Keratinocyte (primary cell): ENCODE measurements around the gene CMC1. TPM values are rescaled to one million over a fixed set of nuclear protein-coding genes. Genes with fewer than 3 reads are reported as not detected.

ENCODE experiments used
- DNase-seq: peaks from one replicate; pipeline ENCODE4 v3.0.0-alpha.2; 2011; ENCODE audit warnings: low read depth, missing footprints, low spot score
- FAIRE-seq: peaks from 2 replicates; lab custom pipeline; 2011; peaks lifted over from hg19 to GRCh38; lab: Jason Lieb, UNC
- H2AFZ ChIP-seq: 2 replicates; pipeline ENCODE4 v1.6.0; 2012; ENCODE audit warnings: low read length, control low read depth, inconsistent platforms; ENCODE audit not compliant: control insufficient read depth
- H3K27ac ChIP-seq: 2 replicates; pipeline ENCODE4 v1.5.1; 2011; ENCODE audit warnings: low read length; ENCODE audit not compliant: control insufficient read depth, insufficient read depth
- H3K27me3 ChIP-seq: 3 replicates; pipeline ENCODE4 v1.6.0; 2011; ENCODE audit warnings: low read length; ENCODE audit not compliant: control insufficient read depth, insufficient read depth; ENCODE audit errors: extremely low read depth
- H3K36me3 ChIP-seq, 2 experiments: 2 replicates in 1 of 2; 3 replicates in 1 of 2; pipeline ENCODE4 v1.5.1; 2011; ENCODE audit warnings: low read length in 2 of 2, mild to moderate bottlenecking in 1 of 2; ENCODE audit not compliant: control insufficient read depth in 2 of 2, insufficient read depth in 2 of 2; ENCODE audit errors: extremely low read depth in 1 of 2
- H3K4me1 ChIP-seq: 3 replicates; pipeline ENCODE4 v1.5.1; 2011; ENCODE audit warnings: low read length; ENCODE audit not compliant: control insufficient read depth, insufficient read depth; ENCODE audit errors: extremely low read depth
- H3K4me2 ChIP-seq: 3 replicates; pipeline ENCODE4 v1.6.0; 2011; ENCODE audit warnings: low read depth, low read length; ENCODE audit not compliant: control insufficient read depth, insufficient read depth; ENCODE audit errors: extremely low read depth
- H3K4me3 ChIP-seq, 3 experiments: fragments of 200-600 bp in 1 of 3; sonication (generic) in 1 of 3; 2 replicates in 2 of 3; 3 replicates in 1 of 3; pipeline ENCODE4 v1.5.1; 2011 to 2016; ENCODE audit warnings: low read length in 3 of 3, mild to moderate bottlenecking in 3 of 3, control low read depth in 2 of 3, inconsistent platforms in 1 of 3, low read depth in 1 of 3, mixed read lengths in 1 of 3, mixed run types in 1 of 3, moderate library complexity in 1 of 3; ENCODE audit not compliant: control insufficient read depth in 2 of 3, insufficient read depth in 2 of 3; ENCODE audit errors: extremely low read depth in 1 of 3
- H3K79me2 ChIP-seq: 2 replicates; pipeline ENCODE4 v1.6.0; 2012; ENCODE audit warnings: low read length; ENCODE audit not compliant: control insufficient read depth, insufficient read depth
- H3K9ac ChIP-seq: 3 replicates; pipeline ENCODE4 v1.6.0; 2011; ENCODE audit warnings: low read length; ENCODE audit not compliant: control insufficient read depth, insufficient read depth; ENCODE audit errors: extremely low read depth
- H3K9me1 ChIP-seq: 3 replicates; pipeline ENCODE4 v1.6.0; 2011; ENCODE audit warnings: low read length; ENCODE audit not compliant: control insufficient read depth, insufficient read depth; ENCODE audit errors: extremely low read depth
- H3K9me3 ChIP-seq: 2 replicates; pipeline ENCODE4 v1.5.1; 2012; ENCODE audit warnings: low read depth, low read length; ENCODE audit not compliant: control insufficient read depth
- H4K20me1 ChIP-seq: 3 replicates; pipeline ENCODE4 v1.6.0; 2011; ENCODE audit warnings: low read length; ENCODE audit not compliant: control insufficient read depth, insufficient read depth; ENCODE audit errors: extremely low read depth
- EZH2 ChIP-seq: IDR thresholded peaks from one replicate; pipeline ENCODE4 v1.6.1; 2012; ENCODE audit warnings: inconsistent platforms, mild to moderate bottlenecking, low read length, moderate library complexity
- dilution Hi-C: fragments of 300-500 bp; cut with MboI; formaldehyde crosslinking; loops from one replicate; pipeline ENCODE4 v1.7.0; 2020; ENCODE audit warnings: low sequenced_read_pairs; ENCODE audit not compliant: extremely low pct_ligation_motif_present
- polyA plus RNA-seq, 5 experiments: library from polyadenylated mRNA; depleted of rRNA in 3 of 5; stranded (reverse) in 3 of 5; stranded (forward) in 1 of 5; unstranded in 1 of 5; fragments of >200 nt; gene quantifications; 1 replicate in 1 of 5; 2 replicates in 3 of 5; 3 replicates in 1 of 5; pipeline versions ENCODE4 v1.2.1 to v1.2.3, GENCODE V29; 2011 to 2012; ENCODE audit warnings: missing spikeins in 2 of 5, low read depth in 1 of 5, low replicate concordance in 1 of 5
- TF ChIP-seq, protein P1 (sequence below), 3 experiments: IDR thresholded peaks in 1 of 3; conservative IDR thresholded peaks in 1 of 3; optimal IDR thresholded peaks in 1 of 3; 2 replicates in 2 of 3; 3 replicates in 1 of 3; pipeline versions ENCODE3 to v1.5.1; 2011; ENCODE audit warnings: low read length in 3 of 3, mild to moderate bottlenecking in 3 of 3, moderate library complexity in 2 of 3, control low read depth in 1 of 3, inconsistent platforms in 1 of 3; ENCODE audit not compliant: insufficient read depth in 2 of 3; ENCODE audit errors: extremely low read depth in 1 of 3

CMC1 gene
- polyA plus RNA-seq, 1 donor (not counting 4 experiments of a cell fraction or from before 2014, with no cell fraction given), result 23.9 TPM

DNA sequence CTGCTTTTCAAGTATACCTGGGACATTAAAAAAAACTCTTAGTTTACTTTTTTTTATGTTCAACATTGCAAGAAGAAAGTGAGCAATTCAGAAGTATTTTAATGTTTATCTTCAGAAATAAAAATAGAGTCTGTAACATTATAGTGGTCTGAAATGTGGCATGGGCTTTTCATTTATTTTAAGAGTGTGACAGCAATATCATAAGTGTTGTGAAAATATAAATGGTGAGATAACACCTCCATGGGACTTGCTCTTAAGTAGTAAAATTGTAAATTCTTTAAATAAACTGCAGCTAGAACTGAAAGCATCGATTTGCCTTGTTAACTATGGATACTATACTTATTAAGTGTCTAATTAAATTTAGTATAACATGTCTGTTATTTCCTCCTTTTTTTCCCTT lies 58.3 kb downstream of the CMC1 start:
- dilution Hi-C loops, result no loop called here
- no peak for TF ChIP-seq EZH2
- TF ChIP-seq, protein P1, sequence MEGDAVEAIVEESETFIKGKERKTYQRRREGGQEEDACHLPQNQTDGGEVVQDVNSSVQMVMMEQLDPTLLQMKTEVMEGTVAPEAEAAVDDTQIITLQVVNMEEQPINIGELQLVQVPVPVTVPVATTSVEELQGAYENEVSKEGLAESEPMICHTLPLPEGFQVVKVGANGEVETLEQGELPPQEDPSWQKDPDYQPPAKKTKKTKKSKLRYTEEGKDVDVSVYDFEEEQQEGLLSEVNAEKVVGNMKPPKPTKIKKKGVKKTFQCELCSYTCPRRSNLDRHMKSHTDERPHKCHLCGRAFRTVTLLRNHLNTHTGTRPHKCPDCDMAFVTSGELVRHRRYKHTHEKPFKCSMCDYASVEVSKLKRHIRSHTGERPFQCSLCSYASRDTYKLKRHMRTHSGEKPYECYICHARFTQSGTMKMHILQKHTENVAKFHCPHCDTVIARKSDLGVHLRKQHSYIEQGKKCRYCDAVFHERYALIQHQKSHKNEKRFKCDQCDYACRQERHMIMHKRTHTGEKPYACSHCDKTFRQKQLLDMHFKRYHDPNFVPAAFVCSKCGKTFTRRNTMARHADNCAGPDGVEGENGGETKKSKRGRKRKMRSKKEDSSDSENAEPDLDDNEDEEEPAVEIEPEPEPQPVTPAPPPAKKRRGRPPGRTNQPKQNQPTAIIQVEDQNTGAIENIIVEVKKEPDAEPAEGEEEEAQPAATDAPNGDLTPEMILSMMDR (optimal IDR thresholded peaks at IDR 0.05 in 1 of 3, IDR thresholded peaks at IDR 0.05 in 1 of 3, conservative IDR thresholded peaks at IDR 0.05 in 1 of 3; ENCODE audit: extremely low read depth in 1 of 3, insufficient read depth in 2 of 3, low read length in 3 of 3), result no peak
- Histone ChIP-seq H3K9me1 (no peaks in the 10 kb centered on the region), H3K36me3 (no peaks in the 10 kb centered on the region), H3K9ac (no peak overlapping the region), H2AFZ (no peak overlapping the region), H3K4me3 (no peak overlapping the region), H3K9me3 (no peaks in the 10 kb centered on the region), H3K79me2 (no peaks in the 10 kb centered on the region), H3K4me1 (no peaks in the 10 kb centered on the region), H3K27me3 (no peaks in the 10 kb centered on the region), H4K20me1 (no peaks in the 10 kb centered on the region), H3K27ac (no peak overlapping the region), H3K4me2 (no peak overlapping the region)
- DNase-seq, result no peak
- FAIRE-seq, result no peak

DNA sequence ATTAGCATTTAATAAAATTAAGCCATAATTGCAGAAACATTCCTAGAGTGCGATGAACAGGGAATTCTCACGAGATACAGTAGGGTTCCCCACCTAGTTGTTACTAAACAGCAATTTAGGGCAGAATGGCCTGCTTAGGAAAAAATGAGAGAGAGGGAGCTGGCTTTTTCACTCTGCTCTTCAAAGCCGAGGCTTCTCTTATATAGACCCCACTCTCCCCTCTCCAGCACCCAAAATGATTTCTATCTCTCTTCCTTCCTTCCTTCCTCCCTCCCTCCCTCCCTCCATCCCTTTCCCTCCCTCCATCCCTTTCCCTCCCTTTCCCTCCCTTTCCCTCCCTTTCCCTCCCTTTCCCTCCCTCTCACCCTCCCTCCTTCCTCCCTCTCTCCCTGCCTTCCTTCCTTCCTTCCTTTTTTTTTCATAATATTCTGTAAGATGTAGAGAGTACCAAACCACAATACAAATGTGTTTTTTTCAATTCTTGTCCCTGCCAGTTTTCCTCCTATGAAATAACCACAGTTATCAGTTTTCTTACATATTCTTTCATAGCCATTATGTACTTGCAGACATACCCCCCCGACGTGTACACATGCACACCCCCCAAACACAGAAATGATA lies 59.0 kb downstream of the CMC1 start:
- DNase-seq (no peak), FAIRE-seq (no peak)
- TF ChIP-seq, protein P1 (optimal IDR thresholded peaks at IDR 0.05 in 1 of 3, IDR thresholded peaks at IDR 0.05 in 1 of 3, conservative IDR thresholded peaks at IDR 0.05 in 1 of 3; ENCODE audit: extremely low read depth in 1 of 3, insufficient read depth in 2 of 3, low read length in 3 of 3), result no peak
- no peak for TF ChIP-seq EZH2
- H3K79me2 ChIP-seq, result no peaks in the 10 kb centered on the region
- H3K27me3 ChIP-seq, result no peaks in the 10 kb centered on the region
- H4K20me1 ChIP-seq, result no peaks in the 10 kb centered on the region
- no peaks in the 10 kb centered on the region for H3K9me1 ChIP-seq
- dilution Hi-C loops, result no loop called here
- H3K9me3 ChIP-seq, result no peaks in the 10 kb centered on the region
- H2AFZ ChIP-seq, result no peak overlapping the region
- H3K4me3 ChIP-seq, result no peak overlapping the region
- no peak overlapping the region for H3K9ac ChIP-seq
- no peaks in the 10 kb centered on the region for H3K36me3 ChIP-seq
- no peak overlapping the region for H3K4me2 ChIP-seq
- no peaks in the 10 kb centered on the region for H3K4me1 ChIP-seq
- H3K27ac ChIP-seq, result no peak overlapping the region
